DOHH2 (cell line): ENCODE data around the gene AGBL4.

Experiments
- EZH2phosphoT487 ChIP-seq: fragments of 200-600 bp; sonication (generic); IDR thresholded peaks from 2 replicates; pipeline ENCODE4 v1.6.1; 2017; ENCODE audit warnings: borderline replicate concordance, mild to moderate bottlenecking, antibody characterized with exemption, low read length, moderate library complexity, mixed read lengths
- TF ChIP-seq, protein P1 (sequence below): fragments of 200-600 bp; sonication (generic); IDR thresholded peaks from one replicate; pipeline ENCODE4 v1.5.1; 2014; ENCODE audit warnings: antibody characterized with exemption, mild to moderate bottlenecking, low read depth, low read length; ENCODE audit not compliant: poor library complexity, severe bottlenecking

DNA sequence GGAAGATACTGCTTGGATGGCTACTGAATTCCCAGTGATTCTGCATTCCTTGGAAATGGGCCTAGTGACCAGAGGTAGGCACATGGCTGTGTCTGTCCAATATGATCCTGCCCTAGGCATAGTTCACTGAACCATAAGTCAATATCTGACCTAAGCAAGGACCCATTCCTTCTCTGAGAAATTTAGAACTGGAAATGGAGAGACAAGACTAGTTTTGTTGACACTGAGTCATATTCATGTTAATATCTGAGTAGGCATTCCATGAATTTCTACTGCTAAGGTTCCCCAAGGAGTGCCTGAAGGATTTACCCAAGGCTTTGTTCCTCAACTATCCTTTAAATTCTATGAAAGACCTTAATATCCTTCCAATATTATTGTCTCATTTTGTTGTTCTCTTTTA, 917.3 kb downstream of the AGBL4 start:
- TF ChIP-seq, protein P1, sequence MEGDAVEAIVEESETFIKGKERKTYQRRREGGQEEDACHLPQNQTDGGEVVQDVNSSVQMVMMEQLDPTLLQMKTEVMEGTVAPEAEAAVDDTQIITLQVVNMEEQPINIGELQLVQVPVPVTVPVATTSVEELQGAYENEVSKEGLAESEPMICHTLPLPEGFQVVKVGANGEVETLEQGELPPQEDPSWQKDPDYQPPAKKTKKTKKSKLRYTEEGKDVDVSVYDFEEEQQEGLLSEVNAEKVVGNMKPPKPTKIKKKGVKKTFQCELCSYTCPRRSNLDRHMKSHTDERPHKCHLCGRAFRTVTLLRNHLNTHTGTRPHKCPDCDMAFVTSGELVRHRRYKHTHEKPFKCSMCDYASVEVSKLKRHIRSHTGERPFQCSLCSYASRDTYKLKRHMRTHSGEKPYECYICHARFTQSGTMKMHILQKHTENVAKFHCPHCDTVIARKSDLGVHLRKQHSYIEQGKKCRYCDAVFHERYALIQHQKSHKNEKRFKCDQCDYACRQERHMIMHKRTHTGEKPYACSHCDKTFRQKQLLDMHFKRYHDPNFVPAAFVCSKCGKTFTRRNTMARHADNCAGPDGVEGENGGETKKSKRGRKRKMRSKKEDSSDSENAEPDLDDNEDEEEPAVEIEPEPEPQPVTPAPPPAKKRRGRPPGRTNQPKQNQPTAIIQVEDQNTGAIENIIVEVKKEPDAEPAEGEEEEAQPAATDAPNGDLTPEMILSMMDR, result no peak
- TF ChIP-seq EZH2phosphoT487, result no peak
